Neuronal stem cell (in vitro differentiated cells): ENCODE results near the gene TMPRSS5.

Source experiments
- DNase-seq: peaks from one replicate; pipeline ENCODE4 v3.0.0-alpha.2; 2013; ENCODE audit warnings: low spot score
- H2AFZ ChIP-seq: one replicate; pipeline ENCODE4 v1.6.1; 2013; ENCODE audit warnings: mild to moderate bottlenecking, low read length, inconsistent platforms
- H2AK5ac ChIP-seq: 2 replicates; pipeline ENCODE4 v1.6.1; 2013; ENCODE audit warnings: low read depth, mild to moderate bottlenecking, inconsistent platforms, low read length, moderate library complexity, mixed read lengths
- H2BK120ac ChIP-seq: 2 replicates; pipeline ENCODE4 v1.6.1; 2013; ENCODE audit warnings: low read depth, mild to moderate bottlenecking, inconsistent platforms, low read length, moderate library complexity, mixed read lengths
- H2BK12ac ChIP-seq: one replicate; pipeline ENCODE4 v1.6.1; 2013; ENCODE audit warnings: low read length, inconsistent platforms
- H2BK15ac ChIP-seq: 2 replicates; pipeline ENCODE4 v1.6.1; 2013; ENCODE audit warnings: mild to moderate bottlenecking, low read length, inconsistent platforms, mixed read lengths
- H2BK5ac ChIP-seq: one replicate; pipeline ENCODE4 v1.6.1; 2013; ENCODE audit warnings: inconsistent platforms, mild to moderate bottlenecking, low read length, moderate library complexity
- H3K14ac ChIP-seq: one replicate; pipeline ENCODE4 v1.6.1; 2013; ENCODE audit warnings: low read length, inconsistent platforms
- H3K18ac ChIP-seq: 2 replicates; pipeline ENCODE4 v1.6.1; 2013; ENCODE audit warnings: low read length, inconsistent platforms
- H3K23ac ChIP-seq: 2 replicates; pipeline ENCODE4 v1.6.1; 2013; ENCODE audit warnings: low read depth, mild to moderate bottlenecking, mixed read lengths, low read length, inconsistent platforms; ENCODE audit not compliant: poor library complexity
- H3K27ac ChIP-seq: replicated peaks from 3 replicates; pipeline ENCODE4 v1.5.1; 2013; ENCODE audit warnings: low read length, inconsistent platforms
- H3K27me3 ChIP-seq, 3 experiments: 2 replicates each; pipeline ENCODE4 v1.6.1; 2013; ENCODE audit warnings: low read length in 3 of 3, mild to moderate bottlenecking in 2 of 3, inconsistent platforms in 1 of 3, low read depth in 1 of 3, mixed read lengths in 1 of 3, moderate library complexity in 1 of 3; ENCODE audit not compliant: control insufficient read depth in 3 of 3, insufficient read depth in 3 of 3
- H3K36me3 ChIP-seq, 2 donors: replicated peaks in 1 of 2; 2 replicates each; pipeline ENCODE4 v1.6.1; 2013; ENCODE audit warnings: low read length in 2 of 2; ENCODE audit not compliant: control insufficient read depth in 2 of 2, insufficient read depth in 2 of 2
- H3K4ac ChIP-seq: 2 replicates; pipeline ENCODE4 v1.6.1; 2013; ENCODE audit warnings: inconsistent platforms, mild to moderate bottlenecking, low read length, moderate library complexity
- H3K4me1 ChIP-seq, 2 donors: 1 replicate in 1 of 2; 2 replicates in 1 of 2; pipeline ENCODE4 v1.6.1; 2013; ENCODE audit warnings: low read length in 2 of 2, low read depth in 1 of 2; ENCODE audit not compliant: control insufficient read depth in 2 of 2, insufficient read depth in 1 of 2
- H3K4me2 ChIP-seq: one replicate; pipeline ENCODE4 v1.6.1; 2013; ENCODE audit warnings: mild to moderate bottlenecking, low read length, inconsistent platforms; ENCODE audit not compliant: insufficient read depth, poor library complexity, severe bottlenecking
- H3K4me3 ChIP-seq, 2 donors: 2 replicates each; pipeline ENCODE4 v1.5.1; 2013; ENCODE audit warnings: low read length in 2 of 2, mild to moderate bottlenecking in 2 of 2, inconsistent platforms in 1 of 2, moderate library complexity in 1 of 2
- H3K79me1 ChIP-seq: one replicate; pipeline ENCODE4 v1.6.1; 2013; ENCODE audit warnings: low read depth, mild to moderate bottlenecking, inconsistent platforms, low read length, moderate library complexity
- H3K9ac ChIP-seq: one replicate; pipeline ENCODE4 v1.6.1; 2013; ENCODE audit warnings: mild to moderate bottlenecking, low read depth, low read length, inconsistent platforms; ENCODE audit not compliant: poor library complexity
- H3K9me3 ChIP-seq, 2 donors: replicated peaks in 1 of 2; 2 replicates each; pipeline versions ENCODE3 to v1.6.1; 2013; ENCODE audit warnings: low read length in 2 of 2, mild to moderate bottlenecking in 2 of 2, inconsistent platforms in 1 of 2, low read depth in 1 of 2, mixed read lengths in 1 of 2, moderate library complexity in 1 of 2; ENCODE audit not compliant: control insufficient read depth in 2 of 2, insufficient read depth in 1 of 2
- H4K8ac ChIP-seq: one replicate; pipeline ENCODE4 v1.6.1; 2013; ENCODE audit warnings: low read depth, mild to moderate bottlenecking, inconsistent platforms, low read length, moderate library complexity
- H4K91ac ChIP-seq: one replicate; pipeline ENCODE4 v1.6.1; 2013; ENCODE audit warnings: low read length, low read depth, mild to moderate bottlenecking, inconsistent platforms; ENCODE audit not compliant: poor library complexity
- WGBS, 2 donors: extraction: QIAGEN DNeasy Blood & Tissue Kit; methylation state at CpG; one replicate each; pipeline ENCODE4 v1.1.7; 2013; ENCODE audit warnings: missing lambda C conversion rate in 2 of 2, mixed read lengths in 1 of 2; ENCODE audit not compliant: insufficient read length in 2 of 2, insufficient replicate concordance in 1 of 2; ENCODE audit errors: extremely low coverage in 2 of 2; 5-methylcytosine and 5-hydroxymethylcytosine counted together

Gene TMPRSS5

GRCh38 chr11:113655771-113656170, 50.3 kb downstream of the TMPRSS5 start:
- Histone ChIP-seq H2BK15ac (no peak overlapping the region), H3K4me1 (no peaks in the 10 kb centered on the region), H3K4me2 (no peak overlapping the region), H4K91ac (no peak overlapping the region), H3K79me1 (no peaks in the 10 kb centered on the region), H3K27ac (no peak overlapping the region), H3K4me3 (no peak overlapping the region), H3K36me3 (no peaks in the 10 kb centered on the region), H3K9ac (no peak overlapping the region), H3K14ac (no peak overlapping the region), H3K4ac (no peak overlapping the region), H2BK120ac (no peak overlapping the region), H3K18ac (no peak overlapping the region), H2BK5ac (no peak overlapping the region), H4K8ac (no peak overlapping the region), H3K27me3 (no peaks in the 10 kb centered on the region), H3K23ac (no peak overlapping the region), H2AK5ac (no peak overlapping the region), H2BK12ac (no peak overlapping the region), H3K9me3 (no peaks in the 10 kb centered on the region), H2AFZ (no peak overlapping the region)
- DNase-seq, result no peak
- WGBS, 2 donors, result no CpG with 5 or more reads among the region's 5 CpGs

- Histone ChIP-seq H2BK15ac (no peak overlapping the region), H2BK12ac (no peak overlapping the region), H2AFZ (no peak overlapping the region), H3K4me2 (no peak overlapping the region), H3K14ac (no peak overlapping the region), H2BK5ac (no peak overlapping the region), H3K9ac (no peak overlapping the region), H4K8ac (no peak overlapping the region), H2BK120ac (no peak overlapping the region), H3K23ac (no peak overlapping the region), H4K91ac (no peak overlapping the region), H3K36me3 (no peaks in the 10 kb centered on the region), H3K4me3 (no peak overlapping the region), H2AK5ac (no peak overlapping the region), H3K18ac (no peak overlapping the region), H3K27me3 (no peaks in the 10 kb centered on the region), H3K4ac (no peak overlapping the region), H3K79me1 (no peaks in the 10 kb centered on the region), H3K27ac (no peak overlapping the region), H3K4me1 (no peaks in the 10 kb centered on the region), H3K9me3 (peaks cover 0 to 4% of the 10 kb centered on the region in 2 donors)
- WGBS, 2 donors, result no CpG with 5 or more reads among the region's 5 CpGs
- DNase-seq, result no peak
These were observed 55.1 kb downstream of the TMPRSS5 start for GRCh38 chr11:113651023-113651422.

GRCh38 chr11:113649311-113649710, 56.8 kb downstream of the TMPRSS5 start:
- no peak for DNase-seq

GRCh38 chr11:113647856-113648255, 58.3 kb downstream of the TMPRSS5 start:
- H2BK15ac ChIP-seq, result no peak overlapping the region

More at GRCh38 chr11:113649311-113649710, 56.8 kb downstream of the TMPRSS5 start:
- H2BK5ac ChIP-seq, result no peak overlapping the region
- no peak overlapping the region for H3K4me2 ChIP-seq
- no peak overlapping the region for H3K14ac ChIP-seq
- H4K91ac ChIP-seq, result no peak overlapping the region
- no CpG with 5 or more reads among the region's 20 CpGs for WGBS, 2 donors
- H2AK5ac ChIP-seq, result no peak overlapping the region
- no peak overlapping the region for H4K8ac ChIP-seq
- H2BK12ac ChIP-seq, result no peak overlapping the region
- H3K18ac ChIP-seq, result no peak overlapping the region
- no peaks in the 10 kb centered on the region for H3K36me3 ChIP-seq
- no peak overlapping the region for H3K27ac ChIP-seq
- peaks cover 0 to 3% (median 0%) of the 10 kb centered on the region in 3 experiments for H3K27me3 ChIP-seq
- no peaks in the 10 kb centered on the region for H3K79me1 ChIP-seq
- no peak overlapping the region for H3K4me3 ChIP-seq
- no peak overlapping the region for H2AFZ ChIP-seq
- H2BK15ac ChIP-seq, result no peak overlapping the region
- H2BK120ac ChIP-seq, result no peak overlapping the region
- H3K9ac ChIP-seq, result no peak overlapping the region
- no peaks in the 10 kb centered on the region for H3K4me1 ChIP-seq
- peaks cover 0 to 4% of the 10 kb centered on the region in 2 donors for H3K9me3 ChIP-seq
- H3K23ac ChIP-seq, result no peak overlapping the region
- H3K4ac ChIP-seq, result no peak overlapping the region

More at GRCh38 chr11:113647856-113648255, 58.3 kb downstream of the TMPRSS5 start:
- no peak overlapping the region for H2AFZ ChIP-seq
- no peaks in the 10 kb centered on the region for H3K4me1 ChIP-seq
- H2BK12ac ChIP-seq, result no peak overlapping the region
- H2BK5ac ChIP-seq, result no peak overlapping the region
- H3K4me3 ChIP-seq, result no peak overlapping the region
- H4K8ac ChIP-seq, result no peak overlapping the region
- no peaks in the 10 kb centered on the region for H3K36me3 ChIP-seq
- no peak overlapping the region for H3K4ac ChIP-seq
- no peak overlapping the region for H3K23ac ChIP-seq
- peaks cover 0 to 4% of the 10 kb centered on the region in 2 donors for H3K9me3 ChIP-seq
- no peak overlapping the region for H3K9ac ChIP-seq
- H3K27me3 ChIP-seq, result peaks cover 0 to 11% (median 0%) of the 10 kb centered on the region in 3 experiments
- H3K18ac ChIP-seq, result no peak overlapping the region
- no peak overlapping the region for H2AK5ac ChIP-seq
- no peak for DNase-seq
- WGBS, 2 donors, result no CpG with 5 or more reads among the region's 4 CpGs
- H3K14ac ChIP-seq, result no peak overlapping the region
- H3K27ac ChIP-seq, result no peak overlapping the region
- H4K91ac ChIP-seq, result no peak overlapping the region
- H2BK120ac ChIP-seq, result no peak overlapping the region
- H3K79me1 ChIP-seq, result no peaks in the 10 kb centered on the region
- H3K4me2 ChIP-seq, result no peak overlapping the region
